Activated T-helper 17 cell treated with anti-CD3 and anti-CD28 coated beads, Interleukin-2, amount 50 U/mL, for 72 hours (primary cell): ENCODE data around the gene KISS1. TPM values are rescaled to one million over a fixed set of nuclear protein-coding genes. Genes with fewer than 3 reads are reported as not detected.

Experiments used
- ATAC-seq: fragments of 150-1000 bp; cut with Tn5 transposase; replicated peaks from 2 replicates; pipeline ENCODE4 v1.10.0; 2021; ENCODE audit warnings: mild to moderate bottlenecking, moderate library complexity
- H3K27ac Mint-ChIP-seq: one replicate; pipeline ENCODE4 v1.8.0; 2022; ENCODE audit warnings: mixed read lengths
- H3K27me3 Mint-ChIP-seq: one replicate; pipeline ENCODE4 v1.8.0; 2022; ENCODE audit warnings: mixed read lengths
- H3K36me3 Mint-ChIP-seq: one replicate; pipeline ENCODE4 v1.8.0; 2022; ENCODE audit warnings: low read depth, mild to moderate bottlenecking, mixed read lengths
- H3K4me1 Mint-ChIP-seq: one replicate; pipeline ENCODE4 v1.8.0; 2022; ENCODE audit warnings: mixed read lengths
- H3K4me3 Mint-ChIP-seq: one replicate; pipeline ENCODE4 v1.8.0; 2022; ENCODE audit warnings: mild to moderate bottlenecking, mixed read lengths
- H3K9me3 Mint-ChIP-seq: one replicate; pipeline ENCODE4 v1.8.0; 2022; ENCODE audit warnings: mixed read lengths
- total RNA-seq, 2 donors: library from RNA; stranded (reverse); gene quantifications; one replicate each; pipeline ENCODE4 v1.2.3, GENCODE V29; 2022

Gene KISS1
- total RNA-seq, 2 donors from 2014 or later: not detected

DNA sequence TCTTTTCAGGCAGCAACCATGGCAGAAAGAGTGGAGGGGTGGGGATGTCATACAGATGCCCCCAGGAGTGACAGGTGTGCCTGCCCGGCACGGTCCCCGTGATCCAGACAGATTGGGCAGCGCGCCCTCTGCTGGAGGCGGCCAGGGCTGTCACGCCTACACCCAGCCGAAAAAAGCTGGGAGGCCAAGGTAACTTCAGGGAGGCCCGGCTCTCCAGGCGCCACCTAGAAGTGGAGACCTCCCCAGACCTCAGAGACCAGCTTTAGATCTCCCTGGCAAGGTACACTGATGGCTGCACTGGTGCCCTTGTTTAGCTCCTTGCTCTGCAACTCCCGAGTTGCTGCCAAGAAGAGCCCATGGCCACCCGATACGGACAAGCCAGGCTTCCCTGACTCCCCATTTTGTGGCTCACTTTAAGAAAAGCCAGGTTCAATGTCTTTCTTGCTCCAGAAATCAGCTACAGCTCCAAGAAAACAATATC is 10.9 kb upstream of the KISS1 start:
- no peaks in the 10 kb centered on the region for H3K36me3 Mint-ChIP-seq
- no peaks in the 10 kb centered on the region for H3K9me3 Mint-ChIP-seq
- H3K27ac Mint-ChIP-seq: no peak overlapping the region
- H3K4me1 Mint-ChIP-seq: peaks cover 2% of the 10 kb centered on the region
- peaks cover 26% of the 10 kb centered on the region for H3K27me3 Mint-ChIP-seq
- ATAC-seq: peak; percentile 94
- no peak overlapping the region for H3K4me3 Mint-ChIP-seq

DNA sequence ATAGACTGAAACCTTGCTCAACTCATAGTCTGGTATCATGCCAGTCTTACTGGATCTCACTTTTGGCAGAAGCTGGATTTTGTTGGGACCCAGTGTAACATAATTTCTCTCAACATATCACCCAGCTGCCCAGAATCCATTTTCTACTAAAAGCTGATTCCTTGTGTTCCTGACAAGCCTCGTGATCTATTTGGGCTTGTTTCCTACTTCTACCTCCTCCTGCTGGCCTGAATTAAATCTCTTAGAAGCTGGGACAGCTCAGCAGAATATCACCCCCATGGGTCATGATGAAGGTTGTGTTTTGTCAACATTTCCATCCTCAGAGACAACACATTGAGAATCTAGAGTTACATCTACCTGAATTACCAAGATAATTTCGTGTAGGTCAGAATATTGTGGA is 9.8 kb upstream of the KISS1 start:
- H3K4me1 Mint-ChIP-seq: peaks cover 4% of the 10 kb centered on the region
- no peak overlapping the region for H3K4me3 Mint-ChIP-seq
- no peak for ATAC-seq
- no peaks in the 10 kb centered on the region for H3K36me3 Mint-ChIP-seq
- H3K9me3 Mint-ChIP-seq: no peaks in the 10 kb centered on the region
- no peak overlapping the region for H3K27ac Mint-ChIP-seq
- H3K27me3 Mint-ChIP-seq: peaks cover 27% of the 10 kb centered on the region

DNA sequence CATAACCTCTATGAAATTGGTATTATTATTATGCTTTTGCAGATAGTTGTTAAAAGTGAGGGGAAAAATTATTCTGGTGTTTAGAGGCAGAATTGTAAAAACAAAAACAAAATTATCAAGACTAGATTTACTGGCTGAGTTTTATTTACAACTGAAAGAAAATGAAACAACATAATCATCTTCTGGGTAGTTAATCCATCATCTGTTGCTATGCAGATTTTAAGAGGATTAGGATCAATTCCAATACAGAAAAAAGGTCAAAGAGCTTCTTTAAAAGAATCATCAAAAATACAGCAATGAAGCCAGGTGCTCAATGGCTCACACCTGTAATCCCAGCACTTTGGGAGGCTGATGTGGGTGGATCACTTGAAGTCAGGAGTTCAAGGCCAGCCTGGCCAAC is 9.2 kb upstream of the KISS1 start:
- no peak for ATAC-seq
- Mint-ChIP-seq H3K27ac (no peak overlapping the region), H3K4me3 (no peak overlapping the region), H3K4me1 (peaks cover 4% of the 10 kb centered on the region), H3K9me3 (no peaks in the 10 kb centered on the region), H3K36me3 (no peaks in the 10 kb centered on the region), H3K27me3 (peaks cover 27% of the 10 kb centered on the region)

DNA sequence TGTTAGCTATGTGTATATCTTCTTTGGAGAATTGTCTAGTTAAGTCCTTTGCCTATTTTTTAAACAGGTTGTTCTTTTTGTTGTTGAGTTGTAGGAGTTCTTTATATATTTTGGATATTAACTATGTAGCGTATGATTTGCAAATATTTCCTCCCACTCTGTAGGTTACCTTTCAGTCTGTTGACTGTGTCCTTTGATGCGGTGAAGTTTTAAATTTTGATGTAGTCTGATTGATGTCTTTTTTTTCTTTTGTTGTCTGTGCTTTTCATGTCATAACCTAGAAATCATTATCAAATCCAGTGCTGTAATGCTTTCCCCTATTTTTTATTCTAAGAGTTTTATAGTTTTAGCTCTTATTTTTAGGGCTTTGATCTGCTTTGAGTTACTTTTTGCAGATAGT is 8.7 kb upstream of the KISS1 start:
- Mint-ChIP-seq H3K4me1 (peaks cover 4% of the 10 kb centered on the region), H3K27ac (no peak overlapping the region), H3K9me3 (no peaks in the 10 kb centered on the region), H3K27me3 (peaks cover 27% of the 10 kb centered on the region), H3K4me3 (no peak overlapping the region), H3K36me3 (no peaks in the 10 kb centered on the region)
- ATAC-seq: no peak

DNA sequence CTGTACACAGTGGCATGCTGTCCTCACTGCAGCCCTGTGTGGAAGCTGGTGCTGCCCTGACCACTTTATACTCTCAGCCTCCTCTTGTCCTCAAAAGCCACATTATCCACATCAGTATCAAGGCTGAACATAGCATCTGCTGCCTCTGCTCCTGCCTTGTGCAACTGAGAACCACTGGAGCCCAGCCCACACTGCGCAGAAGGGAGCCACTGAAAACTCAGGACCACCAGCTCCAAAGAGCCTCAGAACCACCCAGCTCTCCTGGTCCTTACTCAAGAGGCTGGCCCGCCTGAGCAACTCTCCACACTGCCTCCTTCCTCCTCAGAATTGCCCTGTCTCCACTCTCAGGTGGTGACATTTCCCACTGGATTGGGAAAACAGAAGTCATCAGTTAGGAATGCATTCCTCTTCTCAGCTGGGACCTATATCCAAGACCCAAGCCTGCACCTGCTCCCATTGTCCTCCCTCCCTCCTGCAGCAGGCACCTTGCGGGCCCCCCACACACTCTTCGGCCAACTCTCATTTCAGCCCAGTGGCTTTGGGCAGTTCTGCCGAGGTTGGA is 7.0 kb upstream of the KISS1 start:
- Mint-ChIP-seq H3K36me3 (no peaks in the 10 kb centered on the region), H3K27me3 (peaks cover 27% of the 10 kb centered on the region), H3K9me3 (no peaks in the 10 kb centered on the region), H3K4me3 (no peak overlapping the region), H3K4me1 (peaks cover 4% of the 10 kb centered on the region), H3K27ac (no peak overlapping the region)
- no peak for ATAC-seq

DNA sequence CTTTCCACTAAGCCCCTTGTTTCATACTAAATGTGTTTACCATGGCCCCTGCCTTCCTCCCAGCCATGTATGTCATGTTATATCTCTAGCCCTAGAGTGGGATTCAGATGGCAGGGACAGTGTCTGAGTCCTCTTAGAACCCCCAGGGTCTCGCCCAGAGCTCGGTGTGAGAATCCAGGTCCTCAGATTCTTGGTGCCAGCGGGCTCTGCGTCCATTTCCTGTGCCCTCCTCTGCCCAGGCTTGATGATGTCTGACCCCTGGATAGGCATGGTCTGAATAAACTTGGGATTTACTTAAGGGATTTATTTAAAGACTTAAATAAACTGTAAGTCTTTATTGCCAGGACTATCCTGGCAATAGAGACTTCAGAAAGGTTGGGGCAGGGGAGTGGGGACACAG is 6.2 kb upstream of the KISS1 start:
- Mint-ChIP-seq H3K4me3 (no peak overlapping the region), H3K9me3 (no peaks in the 10 kb centered on the region), H3K36me3 (no peaks in the 10 kb centered on the region), H3K4me1 (peaks cover 4% of the 10 kb centered on the region), H3K27me3 (peaks cover 27% of the 10 kb centered on the region), H3K27ac (no peak overlapping the region)
- ATAC-seq: no peak

DNA sequence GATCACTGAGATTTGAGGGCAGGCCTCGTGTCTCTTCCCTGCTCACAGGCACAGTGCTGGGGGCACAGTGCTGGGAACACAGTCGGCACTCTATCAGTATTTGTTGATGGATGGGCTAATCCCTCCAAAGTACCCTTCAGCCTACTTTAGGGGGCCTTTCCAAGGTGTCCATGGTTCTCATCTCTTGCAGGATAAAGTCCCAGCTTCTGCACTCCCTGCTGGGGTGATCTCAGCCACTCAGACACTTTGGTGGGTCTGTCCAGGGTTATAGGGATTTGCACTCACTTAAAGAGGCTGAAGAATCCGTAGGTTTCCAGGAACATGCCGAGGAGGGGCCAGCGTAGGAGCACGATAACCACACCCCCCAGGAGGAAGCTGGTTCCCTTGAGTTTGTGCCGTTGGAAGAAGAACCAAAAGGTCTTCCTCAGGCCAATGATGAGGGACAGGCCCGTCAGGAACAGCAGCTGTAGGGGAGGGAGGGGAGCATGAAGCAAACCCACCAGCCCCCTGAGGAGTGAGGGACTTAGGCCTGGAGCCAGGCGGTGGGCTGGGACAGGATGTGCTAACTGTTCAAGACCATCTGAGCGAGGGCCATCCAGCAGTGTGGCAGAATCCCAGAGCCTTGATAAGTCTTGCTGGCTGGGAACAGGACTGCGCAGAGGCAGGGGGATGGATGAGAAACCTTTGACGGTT is 5.2 kb upstream of the KISS1 start:
- ATAC-seq: no peak
- Mint-ChIP-seq H3K27ac (no peak overlapping the region), H3K4me3 (no peak overlapping the region), H3K36me3 (no peaks in the 10 kb centered on the region), H3K27me3 (peaks cover 23% of the 10 kb centered on the region), H3K4me1 (peaks cover 4% of the 10 kb centered on the region), H3K9me3 (no peaks in the 10 kb centered on the region)

DNA sequence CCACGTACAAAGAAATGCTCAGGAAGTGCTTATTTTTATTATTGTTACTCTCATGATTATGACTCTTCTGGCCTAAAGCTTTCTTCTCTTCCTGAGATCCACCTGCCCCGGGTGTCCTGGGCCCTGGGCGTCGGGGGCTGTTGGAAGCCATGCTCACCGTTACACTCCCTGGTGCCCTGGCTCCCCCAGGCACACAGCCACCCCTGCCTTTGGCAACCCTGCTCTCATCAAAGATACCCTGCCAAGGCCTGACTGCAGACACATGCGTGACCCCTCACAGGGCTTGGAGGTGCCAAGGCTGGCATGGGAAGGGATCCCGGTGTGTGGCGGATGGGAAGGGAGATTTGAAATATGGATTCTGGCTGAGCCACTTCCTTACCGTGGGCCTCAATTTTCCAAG is 3.3 kb upstream of the KISS1 start:
- peaks cover 12% of the 10 kb centered on the region for H3K27me3 Mint-ChIP-seq
- no peak overlapping the region for H3K27ac Mint-ChIP-seq
- peaks cover 4% of the 10 kb centered on the region for H3K4me1 Mint-ChIP-seq
- no peak overlapping the region for H3K4me3 Mint-ChIP-seq
- H3K36me3 Mint-ChIP-seq: no peaks in the 10 kb centered on the region
- H3K9me3 Mint-ChIP-seq: no peaks in the 10 kb centered on the region
- ATAC-seq: no peak

DNA sequence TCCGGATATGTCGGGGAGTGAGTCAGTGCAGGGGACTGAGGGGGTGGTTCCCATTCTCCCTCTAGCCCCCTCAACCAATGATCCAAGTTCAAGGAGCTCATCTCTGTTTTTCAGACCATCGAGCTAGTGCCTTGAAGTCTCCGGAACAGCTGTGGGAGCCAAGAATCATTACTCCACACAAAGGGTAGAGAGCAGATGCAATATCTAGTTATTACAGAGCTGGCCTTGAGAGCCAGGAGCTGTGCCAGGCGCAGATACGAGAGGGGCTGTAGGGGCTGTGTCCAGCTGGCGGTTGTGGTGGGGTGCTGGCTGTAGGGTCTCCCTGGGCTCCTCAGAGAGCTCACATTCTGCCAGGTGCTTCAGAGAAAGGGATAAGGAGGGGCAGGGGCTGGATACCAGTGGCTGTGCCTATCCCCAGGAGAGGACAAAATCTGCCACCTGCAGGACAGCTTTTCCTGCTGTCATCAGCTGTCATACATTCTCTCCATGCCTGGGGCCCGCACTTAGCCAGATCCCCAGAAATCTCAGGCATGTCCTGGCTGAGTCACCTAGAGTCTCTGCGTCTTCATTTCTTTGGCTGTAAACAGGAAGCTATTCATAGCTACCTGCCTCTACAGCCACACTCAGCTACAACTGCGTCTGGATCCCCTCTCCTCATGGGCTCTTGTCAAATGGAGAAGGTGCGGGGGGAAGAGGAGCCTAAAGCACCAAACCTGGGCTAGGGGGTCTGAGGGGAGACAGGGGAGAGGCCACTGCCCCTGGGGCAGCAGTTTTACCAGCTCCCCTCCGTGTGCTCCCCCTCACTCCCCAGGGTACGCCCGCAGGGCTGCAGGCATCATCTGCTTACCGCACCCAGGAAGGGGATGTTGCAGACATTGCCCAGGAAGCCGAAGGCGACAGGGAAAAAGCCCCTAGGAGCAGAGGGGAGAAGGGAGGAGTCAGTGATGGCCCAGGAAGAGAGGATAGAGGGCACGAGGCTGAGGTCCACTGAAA is 2.4 kb upstream of the KISS1 start:
- Mint-ChIP-seq H3K27me3 (peaks cover 4% of the 10 kb centered on the region), H3K4me3 (no peak overlapping the region), H3K27ac (no peak overlapping the region), H3K36me3 (no peaks in the 10 kb centered on the region), H3K9me3 (no peaks in the 10 kb centered on the region), H3K4me1 (peaks cover 4% of the 10 kb centered on the region)
- peak; percentile 70 for ATAC-seq

DNA sequence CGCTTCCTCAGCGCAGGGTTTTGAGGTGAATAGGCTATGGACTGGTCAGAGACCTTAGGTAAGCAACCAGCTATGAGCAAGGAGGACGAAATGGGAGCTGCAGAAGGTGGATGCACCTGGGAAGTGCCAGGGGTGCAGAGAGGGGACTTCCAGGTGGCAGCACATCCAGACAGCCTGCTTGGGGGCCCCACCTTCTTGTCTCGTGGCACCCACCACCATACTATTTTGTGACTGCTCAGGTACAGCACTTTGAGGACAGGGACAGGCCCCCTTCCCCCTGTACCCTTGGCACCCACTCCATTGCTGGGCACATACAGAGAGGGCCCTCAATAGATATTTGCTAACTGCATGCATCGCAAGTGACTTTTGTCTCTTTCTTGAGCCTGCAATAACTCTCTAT is 777 bp upstream of the KISS1 start:
- peaks cover under 1% of the 10 kb centered on the region for H3K4me1 Mint-ChIP-seq
- peaks cover 7% of the 10 kb centered on the region for H3K27me3 Mint-ChIP-seq
- no peaks in the 10 kb centered on the region for H3K9me3 Mint-ChIP-seq
- no peaks in the 10 kb centered on the region for H3K36me3 Mint-ChIP-seq
- ATAC-seq: no peak
- H3K4me3 Mint-ChIP-seq: no peak overlapping the region
- no peak overlapping the region for H3K27ac Mint-ChIP-seq

DNA sequence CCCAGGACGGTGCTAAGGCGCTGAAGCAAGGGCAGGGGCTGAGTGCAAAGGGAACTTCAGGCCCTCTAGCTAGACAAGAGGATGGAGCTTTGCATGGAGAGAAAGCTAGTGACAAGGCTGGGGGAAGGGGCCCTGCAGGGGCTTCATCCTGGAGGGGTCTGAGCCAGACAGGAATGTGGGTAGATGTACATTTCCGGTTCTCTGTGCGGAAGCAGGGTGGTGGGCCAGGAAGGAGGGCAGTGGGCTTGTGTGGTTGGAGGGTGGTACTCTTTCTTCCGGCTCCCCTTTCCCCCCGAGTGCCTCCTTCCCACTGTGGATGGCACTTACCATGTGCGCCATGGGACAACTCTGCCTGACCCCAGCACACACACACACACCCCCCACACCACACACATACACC is 1.5 kb downstream of the KISS1 start:
- Mint-ChIP-seq H3K27me3 (peaks cover 14% of the 10 kb centered on the region), H3K4me3 (no peak overlapping the region), H3K4me1 (no peaks in the 10 kb centered on the region), H3K36me3 (no peaks in the 10 kb centered on the region), H3K9me3 (no peaks in the 10 kb centered on the region), H3K27ac (no peak overlapping the region)
- ATAC-seq: no peak

DNA sequence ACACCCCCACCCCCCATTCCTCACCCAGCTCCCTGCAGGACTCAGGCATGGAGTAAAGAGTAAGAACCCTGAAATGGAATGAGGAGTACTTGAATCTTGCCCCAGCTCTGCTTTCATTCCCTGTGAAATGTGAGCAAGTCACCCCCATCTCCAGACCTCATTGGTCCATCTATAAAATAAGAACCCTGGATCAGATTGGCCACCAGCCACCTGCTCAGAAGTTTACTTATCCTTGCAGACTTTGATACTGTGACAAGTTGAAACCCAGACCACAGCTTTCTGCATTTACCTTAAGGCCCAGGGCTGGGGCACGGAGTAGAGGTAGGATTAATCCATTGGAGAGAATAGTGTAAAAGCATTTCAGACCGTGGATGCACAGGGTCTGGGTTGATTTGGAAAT is 2.2 kb downstream of the KISS1 start:
- ATAC-seq: no peak
- H3K4me1 Mint-ChIP-seq: peaks cover 5% of the 10 kb centered on the region
- H3K27me3 Mint-ChIP-seq: peaks cover 19% of the 10 kb centered on the region
- no peaks in the 10 kb centered on the region for H3K36me3 Mint-ChIP-seq
- H3K9me3 Mint-ChIP-seq: no peaks in the 10 kb centered on the region
- H3K4me3 Mint-ChIP-seq: no peak overlapping the region
- H3K27ac Mint-ChIP-seq: no peak overlapping the region

DNA sequence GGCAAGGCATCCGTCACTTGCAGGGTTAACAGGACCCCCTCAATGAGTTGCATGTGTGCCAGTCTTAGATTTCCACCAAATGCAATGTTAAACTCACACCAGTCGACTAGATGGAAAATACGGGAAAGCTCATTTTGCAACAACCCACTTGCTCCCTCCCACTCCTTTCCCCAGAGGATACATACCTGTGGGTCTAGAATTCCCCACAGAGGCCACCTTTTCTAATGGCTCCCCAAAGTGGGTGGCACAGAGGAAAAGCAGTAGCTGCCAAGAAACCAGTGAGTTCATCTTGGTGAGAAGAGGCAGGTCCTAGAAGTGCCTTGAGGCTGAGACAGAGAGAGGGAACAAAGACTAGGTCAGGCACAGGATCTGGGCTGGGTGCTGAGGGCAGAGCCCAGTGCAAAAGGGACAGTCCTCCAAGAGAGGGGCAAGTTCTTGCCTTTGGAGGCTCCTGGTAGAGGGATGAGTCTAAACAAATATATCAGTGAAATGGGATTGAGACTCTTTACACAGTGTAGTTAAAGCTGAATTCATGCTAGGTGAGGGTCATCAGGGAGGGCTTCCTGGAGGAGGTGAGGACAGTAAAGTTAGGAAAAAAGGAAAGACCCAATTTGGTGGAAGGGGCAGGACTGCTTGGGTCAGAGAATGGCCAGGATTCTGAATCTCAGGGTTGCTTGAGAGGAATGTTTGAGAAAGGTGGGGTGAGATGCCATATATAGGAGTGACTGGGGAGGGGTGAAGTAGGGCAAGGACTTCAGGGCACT is 3.5 kb downstream of the KISS1 start:
- ATAC-seq: no peak
- Mint-ChIP-seq H3K27me3 (peaks cover 25% of the 10 kb centered on the region), H3K4me3 (no peak overlapping the region), H3K9me3 (no peaks in the 10 kb centered on the region), H3K4me1 (peaks cover 6% of the 10 kb centered on the region), H3K27ac (no peak overlapping the region), H3K36me3 (no peaks in the 10 kb centered on the region)

DNA sequence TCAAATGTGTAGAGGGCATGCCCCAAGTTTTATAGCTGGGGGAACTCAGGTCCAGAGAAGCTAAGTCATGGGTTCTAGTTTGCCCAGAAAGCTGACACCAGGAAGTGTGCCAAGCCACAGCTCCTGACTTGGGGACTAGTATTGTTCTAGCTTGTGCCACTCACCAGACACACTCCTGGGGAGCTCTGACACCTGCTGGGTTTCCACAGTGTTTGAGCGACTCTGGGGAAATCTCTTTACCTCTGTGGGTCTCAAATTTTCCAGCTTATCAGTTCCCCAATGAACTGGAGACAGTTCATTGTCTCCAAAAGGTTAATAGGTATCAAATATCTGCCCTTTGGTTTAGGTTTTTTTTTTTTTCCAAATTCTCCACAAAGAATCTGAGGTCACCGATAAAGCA is 4.2 kb downstream of the KISS1 start:
- Mint-ChIP-seq H3K27me3 (peaks cover 28% of the 10 kb centered on the region), H3K36me3 (no peaks in the 10 kb centered on the region), H3K4me3 (no peak overlapping the region), H3K9me3 (no peaks in the 10 kb centered on the region), H3K27ac (no peak overlapping the region), H3K4me1 (peaks cover 7% of the 10 kb centered on the region)
- ATAC-seq: no peak
